Keratinocyte (primary cell): ENCODE results near the gene C4orf17. TPM values are rescaled to one million over a fixed set of nuclear protein-coding genes. Genes with fewer than 3 reads are reported as not detected.

Source experiments
- DNase-seq: peaks from one replicate; pipeline ENCODE4 v3.0.0-alpha.2; 2011; ENCODE audit warnings: low read depth, missing footprints, low spot score
- FAIRE-seq: peaks from 2 replicates; lab custom pipeline; 2011; peaks lifted over from hg19 to GRCh38; lab: Jason Lieb, UNC
- H2AFZ ChIP-seq: 2 replicates; pipeline ENCODE4 v1.6.0; 2012; ENCODE audit warnings: low read length, control low read depth, inconsistent platforms; ENCODE audit not compliant: control insufficient read depth
- H3K27ac ChIP-seq: 2 replicates; pipeline ENCODE4 v1.5.1; 2011; ENCODE audit warnings: low read length; ENCODE audit not compliant: control insufficient read depth, insufficient read depth
- H3K27me3 ChIP-seq: 3 replicates; pipeline ENCODE4 v1.6.0; 2011; ENCODE audit warnings: low read length; ENCODE audit not compliant: control insufficient read depth, insufficient read depth; ENCODE audit errors: extremely low read depth
- H3K36me3 ChIP-seq, 2 experiments: 2 replicates in 1 of 2; 3 replicates in 1 of 2; pipeline ENCODE4 v1.5.1; 2011; ENCODE audit warnings: low read length in 2 of 2, mild to moderate bottlenecking in 1 of 2; ENCODE audit not compliant: control insufficient read depth in 2 of 2, insufficient read depth in 2 of 2; ENCODE audit errors: extremely low read depth in 1 of 2
- H3K4me1 ChIP-seq: 3 replicates; pipeline ENCODE4 v1.5.1; 2011; ENCODE audit warnings: low read length; ENCODE audit not compliant: control insufficient read depth, insufficient read depth; ENCODE audit errors: extremely low read depth
- H3K4me2 ChIP-seq: 3 replicates; pipeline ENCODE4 v1.6.0; 2011; ENCODE audit warnings: low read depth, low read length; ENCODE audit not compliant: control insufficient read depth, insufficient read depth; ENCODE audit errors: extremely low read depth
- H3K4me3 ChIP-seq, 3 experiments: fragments of 200-600 bp in 1 of 3; sonication (generic) in 1 of 3; 2 replicates in 2 of 3; 3 replicates in 1 of 3; pipeline ENCODE4 v1.5.1; 2011 to 2016; ENCODE audit warnings: low read length in 3 of 3, mild to moderate bottlenecking in 3 of 3, control low read depth in 2 of 3, inconsistent platforms in 1 of 3, low read depth in 1 of 3, mixed read lengths in 1 of 3, mixed run types in 1 of 3, moderate library complexity in 1 of 3; ENCODE audit not compliant: control insufficient read depth in 2 of 3, insufficient read depth in 2 of 3; ENCODE audit errors: extremely low read depth in 1 of 3
- H3K79me2 ChIP-seq: 2 replicates; pipeline ENCODE4 v1.6.0; 2012; ENCODE audit warnings: low read length; ENCODE audit not compliant: control insufficient read depth, insufficient read depth
- H3K9ac ChIP-seq: 3 replicates; pipeline ENCODE4 v1.6.0; 2011; ENCODE audit warnings: low read length; ENCODE audit not compliant: control insufficient read depth, insufficient read depth; ENCODE audit errors: extremely low read depth
- H3K9me1 ChIP-seq: 3 replicates; pipeline ENCODE4 v1.6.0; 2011; ENCODE audit warnings: low read length; ENCODE audit not compliant: control insufficient read depth, insufficient read depth; ENCODE audit errors: extremely low read depth
- H3K9me3 ChIP-seq: 2 replicates; pipeline ENCODE4 v1.5.1; 2012; ENCODE audit warnings: low read depth, low read length; ENCODE audit not compliant: control insufficient read depth
- H4K20me1 ChIP-seq: 3 replicates; pipeline ENCODE4 v1.6.0; 2011; ENCODE audit warnings: low read length; ENCODE audit not compliant: control insufficient read depth, insufficient read depth; ENCODE audit errors: extremely low read depth
- EZH2 ChIP-seq: IDR thresholded peaks from one replicate; pipeline ENCODE4 v1.6.1; 2012; ENCODE audit warnings: inconsistent platforms, mild to moderate bottlenecking, low read length, moderate library complexity
- dilution Hi-C: fragments of 300-500 bp; cut with MboI; formaldehyde crosslinking; loops from one replicate; pipeline ENCODE4 v1.7.0; 2020; ENCODE audit warnings: low sequenced_read_pairs; ENCODE audit not compliant: extremely low pct_ligation_motif_present
- polyA plus RNA-seq, 5 experiments: library from polyadenylated mRNA; depleted of rRNA in 3 of 5; stranded (reverse) in 3 of 5; stranded (forward) in 1 of 5; unstranded in 1 of 5; fragments of >200 nt; gene quantifications; 1 replicate in 1 of 5; 2 replicates in 3 of 5; 3 replicates in 1 of 5; pipeline versions ENCODE4 v1.2.1 to v1.2.3, GENCODE V29; 2011 to 2012; ENCODE audit warnings: missing spikeins in 2 of 5, low read depth in 1 of 5, low replicate concordance in 1 of 5
- TF ChIP-seq, protein P1 (sequence below), 3 experiments: IDR thresholded peaks in 1 of 3; conservative IDR thresholded peaks in 1 of 3; optimal IDR thresholded peaks in 1 of 3; 2 replicates in 2 of 3; 3 replicates in 1 of 3; pipeline versions ENCODE3 to v1.5.1; 2011; ENCODE audit warnings: low read length in 3 of 3, mild to moderate bottlenecking in 3 of 3, moderate library complexity in 2 of 3, control low read depth in 1 of 3, inconsistent platforms in 1 of 3; ENCODE audit not compliant: insufficient read depth in 2 of 3; ENCODE audit errors: extremely low read depth in 1 of 3

The C4orf17 gene
- polyA plus RNA-seq, 1 donor (not counting 4 experiments of a cell fraction or from before 2014, with no cell fraction given): not detected

DNA sequence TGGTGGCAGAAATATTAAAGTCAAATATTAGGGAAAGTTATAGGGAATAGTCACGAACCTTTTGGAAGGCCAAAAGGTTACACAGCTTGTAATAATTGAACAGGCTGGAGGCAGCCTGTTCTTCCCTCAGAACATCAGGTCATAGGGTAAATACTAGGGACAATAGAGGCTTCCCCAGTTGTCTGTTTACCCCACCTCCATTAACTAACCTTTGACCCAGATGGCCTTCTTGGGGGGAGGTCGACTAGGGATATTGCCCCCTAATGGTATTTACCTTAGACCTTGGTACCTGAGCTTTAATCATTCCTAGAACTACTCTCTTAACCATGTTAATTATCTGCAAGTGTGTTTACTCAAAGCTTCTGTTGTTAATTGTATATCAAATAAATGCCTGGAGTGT is 26.0 kb downstream of the C4orf17 start:
- H3K79me2 ChIP-seq: no peaks in the 10 kb centered on the region
- no peak overlapping the region for H3K27ac ChIP-seq
- no peaks in the 10 kb centered on the region for H3K9me1 ChIP-seq
- no peaks in the 10 kb centered on the region for H3K4me1 ChIP-seq
- H4K20me1 ChIP-seq: no peaks in the 10 kb centered on the region
- H2AFZ ChIP-seq: no peak overlapping the region
- H3K9me3 ChIP-seq: no peaks in the 10 kb centered on the region
- FAIRE-seq (no peak), DNase-seq (no peak)
- no peaks in the 10 kb centered on the region for H3K27me3 ChIP-seq
- H3K36me3 ChIP-seq: no peaks in the 10 kb centered on the region
- no peak overlapping the region for H3K4me2 ChIP-seq
- H3K4me3 ChIP-seq: no peak overlapping the region
- TF ChIP-seq EZH2: no peak
- TF ChIP-seq, protein P1, sequence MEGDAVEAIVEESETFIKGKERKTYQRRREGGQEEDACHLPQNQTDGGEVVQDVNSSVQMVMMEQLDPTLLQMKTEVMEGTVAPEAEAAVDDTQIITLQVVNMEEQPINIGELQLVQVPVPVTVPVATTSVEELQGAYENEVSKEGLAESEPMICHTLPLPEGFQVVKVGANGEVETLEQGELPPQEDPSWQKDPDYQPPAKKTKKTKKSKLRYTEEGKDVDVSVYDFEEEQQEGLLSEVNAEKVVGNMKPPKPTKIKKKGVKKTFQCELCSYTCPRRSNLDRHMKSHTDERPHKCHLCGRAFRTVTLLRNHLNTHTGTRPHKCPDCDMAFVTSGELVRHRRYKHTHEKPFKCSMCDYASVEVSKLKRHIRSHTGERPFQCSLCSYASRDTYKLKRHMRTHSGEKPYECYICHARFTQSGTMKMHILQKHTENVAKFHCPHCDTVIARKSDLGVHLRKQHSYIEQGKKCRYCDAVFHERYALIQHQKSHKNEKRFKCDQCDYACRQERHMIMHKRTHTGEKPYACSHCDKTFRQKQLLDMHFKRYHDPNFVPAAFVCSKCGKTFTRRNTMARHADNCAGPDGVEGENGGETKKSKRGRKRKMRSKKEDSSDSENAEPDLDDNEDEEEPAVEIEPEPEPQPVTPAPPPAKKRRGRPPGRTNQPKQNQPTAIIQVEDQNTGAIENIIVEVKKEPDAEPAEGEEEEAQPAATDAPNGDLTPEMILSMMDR (optimal IDR thresholded peaks at IDR 0.05 in 1 of 3, IDR thresholded peaks at IDR 0.05 in 1 of 3, conservative IDR thresholded peaks at IDR 0.05 in 1 of 3; ENCODE audit: extremely low read depth in 1 of 3, insufficient read depth in 2 of 3, low read length in 3 of 3): no peak
- no peak overlapping the region for H3K9ac ChIP-seq
- dilution Hi-C loops: no loop called here

DNA sequence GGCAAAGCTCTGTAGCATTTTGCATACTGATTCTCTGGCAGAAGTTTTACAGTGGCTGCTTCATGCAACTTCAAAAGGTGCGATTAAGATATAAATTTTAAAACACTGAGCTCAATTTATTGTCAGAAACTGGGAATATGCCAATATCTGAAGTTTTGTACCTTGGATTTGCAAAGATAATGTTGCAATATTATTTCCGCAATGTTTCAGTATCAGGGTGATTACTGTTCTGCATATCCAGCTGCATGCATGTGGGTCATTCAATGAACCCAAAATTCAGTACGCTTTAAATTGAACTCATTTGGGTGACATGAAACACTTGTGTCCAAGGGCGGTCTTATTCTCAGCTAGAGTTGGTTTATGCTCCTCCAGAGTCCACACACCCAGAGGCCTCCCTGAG is 26.9 kb downstream of the C4orf17 start:
- Histone ChIP-seq H3K9me3 (no peaks in the 10 kb centered on the region), H3K79me2 (no peaks in the 10 kb centered on the region), H3K36me3 (no peaks in the 10 kb centered on the region), H2AFZ (no peak overlapping the region), H3K27me3 (no peaks in the 10 kb centered on the region), H4K20me1 (no peaks in the 10 kb centered on the region), H3K4me1 (no peaks in the 10 kb centered on the region), H3K27ac (no peak overlapping the region), H3K4me2 (no peak overlapping the region), H3K4me3 (no peak overlapping the region), H3K9ac (no peak overlapping the region), H3K9me1 (no peaks in the 10 kb centered on the region)
- no peak for DNase-seq
- dilution Hi-C loops: no loop called here
- TF ChIP-seq, protein P1 (optimal IDR thresholded peaks at IDR 0.05 in 1 of 3, IDR thresholded peaks at IDR 0.05 in 1 of 3, conservative IDR thresholded peaks at IDR 0.05 in 1 of 3; ENCODE audit: extremely low read depth in 1 of 3, insufficient read depth in 2 of 3, low read length in 3 of 3): no peak
- no peak for TF ChIP-seq EZH2
- FAIRE-seq: no peak
